GM21619 (cell line): ENCODE data around the gene TMC3.
A peak's percentile ranks its signal among the peaks of the same experiment; 100 is the strongest.

Experiments
- ATAC-seq: cut with Tn5 transposase; IDR thresholded peaks from one replicate; pipeline ENCODE4 v1.9.1; 2021; ENCODE audit not compliant: unreplicated experiment

The TMC3 gene

DNA sequence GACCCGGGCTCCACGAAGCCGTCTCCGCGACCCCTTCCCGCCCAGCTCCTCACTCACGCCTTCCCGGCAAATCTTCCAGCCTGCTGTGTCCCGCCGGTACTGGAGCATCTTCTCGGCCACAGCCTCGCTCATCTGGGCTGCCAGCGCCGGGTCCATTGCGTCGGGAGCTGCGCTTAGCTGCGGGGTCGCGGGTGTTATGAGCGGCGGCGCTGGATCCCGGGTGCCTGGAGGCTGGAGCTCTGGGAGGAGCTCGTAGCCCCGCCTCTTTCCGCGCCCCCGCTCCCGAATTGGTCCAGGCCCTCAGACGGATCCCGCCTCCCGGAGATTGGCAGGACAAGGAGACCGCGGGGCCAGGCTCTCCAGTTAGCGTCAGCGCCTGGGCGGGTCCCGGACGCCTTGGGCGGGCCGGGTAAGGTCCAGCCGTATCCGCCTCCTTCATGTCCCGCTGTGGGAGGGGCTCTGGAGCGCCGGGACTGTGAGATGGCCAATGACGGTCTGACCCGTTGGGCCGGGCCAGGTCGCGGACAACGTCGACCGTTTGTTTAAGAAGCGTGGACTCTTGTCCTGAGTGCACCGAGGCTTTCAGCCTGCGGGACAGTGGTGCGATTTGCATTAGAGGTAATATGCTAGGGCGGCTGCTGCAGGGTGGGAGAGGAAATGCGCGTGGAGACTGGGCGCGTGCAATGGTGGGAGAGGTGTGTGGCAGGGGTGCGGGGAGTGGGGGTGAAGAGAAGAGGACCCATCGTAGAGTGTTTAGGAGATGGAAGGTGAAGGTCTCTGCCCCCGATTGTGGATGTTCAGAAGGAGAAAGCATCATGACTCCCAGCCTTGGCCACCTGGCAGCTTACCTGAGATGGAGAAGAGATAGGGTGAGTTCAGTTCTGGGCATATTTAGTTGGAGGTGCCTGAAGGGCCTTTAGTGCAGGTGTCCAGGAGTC, 49.8 kb downstream of the TMC3 start, which contains the start of gene STARD5:
Gene STARD5 (minus strand): TSS at position 198 of the 938 bp plus-strand sequence. CDS start 42 bp downstream, at position 156.
- ATAC-seq = peak; percentile 99

- peak; percentile 13 for ATAC-seq
Measured at GRCh38 chr15:81323559-81323943, 50.5 kb downstream of the TMC3 start.

DNA sequence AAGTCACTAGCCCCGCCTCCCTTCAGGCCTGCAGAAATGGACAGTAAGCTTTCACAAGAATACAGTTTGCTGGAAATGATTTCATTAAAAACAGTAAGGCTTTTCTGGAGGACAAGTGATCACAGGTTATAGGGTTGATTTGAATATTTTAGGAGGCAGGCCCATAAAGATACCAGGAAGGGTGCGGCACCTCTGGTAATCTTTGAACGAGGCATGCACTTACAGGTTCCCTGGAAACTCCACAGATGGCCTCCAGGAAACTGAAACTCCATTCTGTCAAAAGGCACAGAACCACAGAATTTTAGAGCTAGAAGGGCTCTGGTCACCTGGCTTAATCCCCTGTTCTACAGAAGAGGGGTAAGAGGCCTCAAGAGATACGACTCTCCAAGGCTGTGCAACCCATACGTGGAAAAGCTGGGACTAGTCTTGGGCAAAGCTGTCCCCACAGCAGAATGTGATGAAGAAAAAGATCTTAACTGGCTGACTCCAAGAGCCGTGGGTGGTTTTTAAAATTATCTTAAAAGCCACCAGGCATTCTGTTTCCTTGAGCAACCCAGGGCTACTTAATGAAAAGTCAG, 51.2 kb downstream of the TMC3 start:
- ATAC-seq = no peak

DNA sequence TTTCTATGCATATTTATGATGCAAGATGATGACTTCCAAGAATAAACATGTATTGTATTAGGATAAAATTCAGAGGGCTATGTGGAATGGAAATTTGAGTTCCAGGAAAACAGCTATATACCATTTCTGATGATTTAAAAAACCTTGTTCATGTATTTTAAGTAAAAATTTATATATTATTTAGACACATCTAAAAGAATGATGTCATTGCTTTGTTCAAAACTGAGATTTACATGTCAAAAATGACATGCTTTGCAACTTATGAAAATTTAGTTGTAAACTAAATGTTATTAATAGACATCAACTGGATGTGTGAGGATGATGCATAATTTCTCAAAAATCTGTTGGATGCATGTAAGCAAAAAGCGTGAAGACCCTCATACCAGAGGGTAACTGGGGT, 52.3 kb downstream of the TMC3 start:
- no peak for ATAC-seq

DNA sequence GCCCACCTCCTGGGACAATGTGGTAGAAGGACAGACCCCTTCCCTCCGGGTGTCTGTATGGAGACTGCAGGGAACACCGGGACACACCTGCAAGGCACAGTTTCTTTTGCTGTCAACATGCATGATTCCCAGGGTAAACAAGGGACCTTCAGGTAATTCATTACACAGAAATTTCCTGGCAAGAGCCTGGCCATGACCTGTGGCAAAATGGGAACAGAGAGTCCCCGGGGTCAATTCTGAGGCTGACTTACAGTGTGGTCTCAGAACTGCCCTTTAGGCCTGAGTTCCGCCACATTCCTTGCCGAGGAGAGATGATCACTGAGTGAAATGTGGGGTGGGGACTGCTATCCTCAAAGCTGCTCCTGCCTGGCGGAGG, 56.4 kb downstream of the TMC3 start:
- ATAC-seq = no peak

DNA sequence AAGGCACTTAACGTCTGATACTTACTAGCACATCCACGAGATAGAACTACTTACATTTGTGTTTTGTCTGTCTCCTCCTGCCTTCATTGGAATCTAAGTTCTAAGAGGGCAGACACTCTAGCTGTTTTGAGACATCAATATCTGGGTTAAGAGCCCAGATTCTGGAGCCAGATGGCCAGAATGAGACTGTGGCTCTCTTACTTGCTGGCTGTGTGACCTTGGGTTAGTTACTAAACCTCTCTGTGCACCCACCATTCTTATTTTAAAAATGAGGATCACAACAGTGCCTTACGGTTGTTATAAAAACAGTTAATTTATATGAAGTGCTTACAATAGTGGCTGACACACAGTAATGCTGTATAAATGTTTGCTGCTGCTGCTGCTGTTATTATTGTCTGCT, 57.7 kb downstream of the TMC3 start:
- no peak for ATAC-seq

DNA sequence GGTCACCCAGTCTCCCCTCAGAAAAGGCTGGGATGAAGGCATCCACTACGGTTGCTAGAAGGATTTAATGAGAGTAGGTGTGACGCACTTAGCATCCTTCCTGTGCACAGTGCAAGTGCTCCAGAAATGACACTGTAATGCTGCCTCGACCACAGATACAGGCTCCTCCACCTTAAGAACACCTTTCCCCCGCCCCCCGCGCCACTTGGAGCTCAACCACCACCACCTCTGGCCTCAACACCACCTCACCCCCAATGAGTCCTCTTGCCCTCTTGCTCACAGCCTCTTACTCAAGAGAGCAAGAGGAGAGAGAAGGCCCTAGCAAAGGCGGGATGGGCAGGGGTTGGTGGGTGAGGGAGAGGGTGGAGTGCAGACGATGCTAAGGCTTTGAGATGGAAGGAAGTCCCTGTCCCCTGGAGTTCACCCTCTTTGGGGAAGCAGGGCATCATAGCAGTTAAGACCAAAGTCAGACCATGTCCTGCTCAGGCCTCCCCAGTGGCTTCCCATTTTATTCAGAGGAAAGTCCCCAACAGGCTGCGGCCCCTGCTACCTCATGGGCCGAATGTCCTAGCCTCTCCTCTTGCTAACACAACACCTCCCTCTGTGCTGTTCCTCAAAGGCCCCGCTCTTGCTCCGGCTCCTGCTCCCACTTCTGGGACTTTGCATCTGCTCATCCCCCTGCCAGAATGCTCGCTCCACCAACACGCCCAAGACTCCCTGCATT, 58.4 kb downstream of the TMC3 start:
- no peak for ATAC-seq

GRCh38 chr15:81314378-81314777, 59.6 kb downstream of the TMC3 start:
- no peak for ATAC-seq

GRCh38 chr15:81313686-81314085, 60.3 kb downstream of the TMC3 start:
- ATAC-seq = no peak

GRCh38 chr15:81312790-81313543, 61.0 kb downstream of the TMC3 start:
- ATAC-seq = no peak

- peak; percentile 42 for ATAC-seq
Measured at GRCh38 chr15:81311752-81312464, 62.1 kb downstream of the TMC3 start.

- no peak for ATAC-seq
Measured at GRCh38 chr15:81310480-81310879, 63.5 kb downstream of the TMC3 start.

GRCh38 chr15:81309647-81310450, 64.2 kb downstream of the TMC3 start:
- no peak for ATAC-seq

- no peak for ATAC-seq
Measured at GRCh38 chr15:81308260-81308659, 65.8 kb downstream of the TMC3 start.

DNA sequence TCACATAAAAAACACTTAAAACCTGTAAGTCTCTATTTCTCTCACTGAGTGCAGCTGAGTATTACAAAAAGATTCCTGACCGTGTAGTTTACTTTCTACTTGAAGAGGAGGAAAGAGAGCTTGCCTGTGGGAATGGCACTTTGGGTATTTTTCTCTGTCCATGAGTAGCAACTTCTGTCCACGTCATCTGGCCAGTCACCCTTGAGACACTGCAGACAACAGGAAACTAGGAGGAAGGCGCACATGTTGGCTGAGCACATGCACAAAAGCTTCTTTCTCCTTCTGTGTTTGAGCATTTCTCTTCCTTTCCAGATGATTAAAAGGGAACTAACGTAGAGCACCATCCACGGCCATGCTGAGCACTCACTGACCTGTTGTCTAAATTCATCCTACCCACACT, 69.8 kb downstream of the TMC3 start:
- ATAC-seq = no peak

- no peak for ATAC-seq
Measured at GRCh38 chr15:81303244-81304225, 70.5 kb downstream of the TMC3 start.

- no peak for ATAC-seq
Measured at GRCh38 chr15:81302701-81303109, 71.3 kb downstream of the TMC3 start.

DNA sequence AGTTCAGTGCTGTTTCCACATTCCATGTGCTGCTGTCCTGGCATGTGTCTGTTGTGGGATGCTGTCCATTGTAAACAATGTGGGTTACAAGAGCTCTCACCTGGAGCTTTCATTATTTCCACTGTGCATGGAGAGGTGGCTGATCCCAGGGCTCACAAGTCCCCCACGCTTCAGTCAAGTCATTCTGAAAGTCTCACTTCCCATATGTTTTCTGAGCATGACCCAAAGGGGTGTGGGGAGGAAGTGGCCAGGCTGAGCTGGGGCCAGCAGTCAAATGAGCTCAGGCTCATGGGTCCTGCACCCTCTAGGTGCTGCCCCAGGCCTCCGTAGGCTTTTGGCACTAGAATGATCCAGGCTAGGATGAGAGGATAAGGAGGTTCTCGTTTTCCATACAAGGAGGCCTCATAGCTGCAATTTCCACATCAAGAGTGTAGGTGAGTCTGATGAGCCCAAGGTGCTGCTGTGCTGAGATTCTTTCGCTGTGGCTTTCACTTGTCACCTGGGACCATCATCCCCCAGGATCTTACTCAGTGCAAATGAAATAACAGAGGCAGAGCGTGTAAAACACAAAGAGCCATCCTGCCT, 72.1 kb downstream of the TMC3 start:
- ATAC-seq = peak; percentile 79
